ENCODE data around the gene STXBP3. TPM values are rescaled to one million over a fixed set of nuclear protein-coding genes. Genes with fewer than 3 reads are reported as not detected.

STXBP3 gene
- polyA plus RNA-seq, 1 of the 3 experiments (the other 2 are of a cell fraction), result 12.6 TPM

DNA sequence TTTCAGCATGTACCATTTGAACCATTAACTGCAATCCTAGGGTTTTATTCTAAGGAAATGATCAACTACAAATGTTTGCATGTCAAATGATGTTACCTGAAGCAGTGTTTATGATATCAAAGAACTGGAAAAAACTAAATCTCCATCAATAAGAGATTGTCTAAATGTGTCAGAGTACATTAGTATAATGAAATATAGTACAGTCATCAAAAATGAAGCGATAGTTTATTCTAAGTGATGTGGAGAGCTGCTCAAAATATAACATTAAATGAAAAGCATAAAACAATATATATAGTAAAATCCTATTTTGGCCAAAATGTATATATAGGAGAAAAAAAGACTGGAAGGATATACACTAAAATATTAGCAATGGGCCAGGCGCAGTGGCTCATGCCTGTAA is 86.5 kb downstream of the STXBP3 start:
- Histone ChIP-seq H2AFZ (ENCODE audit: low read depth) (no peak overlapping the region), H3K36me3 (replicated peaks in 1 of 2; ENCODE audit: control insufficient read depth in 1 of 2, insufficient read depth in 2 of 2, low read length in 1 of 2) (no peaks in the 10 kb centered on the region), H3K4me2 (no peak overlapping the region), H3K27me3 (ENCODE audit: insufficient read depth) (no peaks in the 10 kb centered on the region), H4K20me1 (ENCODE audit: insufficient read depth) (no peaks in the 10 kb centered on the region), H3K4me1 (ENCODE audit: control insufficient read depth in 1 of 2, insufficient read depth in 2 of 2, low read depth in 1 of 2, low read length in 1 of 2) (peaks cover 9 to 22% of the 10 kb centered on the region in 2 experiments; a peak in 3 of 4 replicates), H3K27ac (ENCODE audit: low read depth in 2 of 2, low read length in 1 of 2) (no peak overlapping the region), H3K9ac (no peak overlapping the region), H3K9me2 (no peaks in the 10 kb centered on the region), H3F3A (replicated peaks; ENCODE audit: insufficient read depth) (peaks cover 24% of the 10 kb centered on the region), H3K79me2 (ENCODE audit: insufficient read depth) (no peaks in the 10 kb centered on the region), H3K9me3 (no peaks in the 10 kb centered on the region), H3K4me3 (ENCODE audit: low read depth in 2 of 2, low read length in 1 of 2) (no peak overlapping the region)
- DNase-seq, result no peak
- 99% methylated on average over 2 of the region's 2 CpGs for WGBS (ENCODE audit: low lambda C conversion rate)
- POLR2A ChIA-PET, result no interaction called here
- no peak for TF ChIP-seq EP300 (IDR thresholded peaks at IDR 0.05; ENCODE audit: borderline replicate concordance in 1 of 2, low read depth in 1 of 2, low read length in 1 of 2)
- TF ChIP-seq TEAD4 (IDR thresholded peaks at IDR 0.05; ENCODE audit: borderline replicate concordance, insufficient read depth), result no peak
- no peak for TF ChIP-seq JUND (IDR thresholded peaks at IDR 0.05)
- TF ChIP-seq TCF12 (IDR thresholded peaks at IDR 0.05), result no peak
- no peak for TF ChIP-seq MXI1 (IDR thresholded peaks at IDR 0.05; ENCODE audit: low read depth, low read length)
- TF ChIP-seq SIN3A (IDR thresholded peaks at IDR 0.05; ENCODE audit: borderline replicate concordance, low read depth, low read length), result no peak
- TF ChIP-seq MEF2A (IDR thresholded peaks at IDR 0.05; ENCODE audit: borderline replicate concordance, low read depth), result no peak
- CTCF ChIA-PET, result interaction anchor here (2.0 kb wide), 1 partner anchor 13 kb away, joined by 9 read pairs; no protein-coding TSS in a partner anchor

DNA sequence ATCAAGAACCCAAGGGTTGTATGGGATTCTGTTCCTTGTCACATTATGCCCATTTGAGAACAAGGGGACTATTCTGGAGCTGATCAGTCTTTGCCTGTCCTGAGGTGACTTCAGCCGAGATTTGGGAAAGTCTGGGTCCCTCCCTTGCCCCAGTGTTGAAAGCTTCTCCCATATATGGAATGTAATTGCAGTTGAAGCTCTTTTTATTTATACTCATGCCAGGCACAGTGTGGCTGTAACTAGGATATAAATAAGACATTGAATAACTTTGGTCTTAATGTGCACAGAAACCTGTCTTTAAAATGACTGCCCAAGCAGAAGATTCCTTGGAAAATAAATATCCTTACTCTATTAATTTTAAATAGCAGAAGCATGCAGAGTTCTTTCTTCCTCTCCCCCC is 95.2 kb downstream of the STXBP3 start:
- H3K4me2 ChIP-seq, result no peak overlapping the region
- WGBS (ENCODE audit: low lambda C conversion rate), result 83% methylated on average over 1 of the region's 1 CpG

More for the DNA sequence above, 95.2 kb downstream of the STXBP3 start:
- Histone ChIP-seq H3K27ac (ENCODE audit: low read depth in 2 of 2, low read length in 1 of 2) (no peak overlapping the region), H4K20me1 (ENCODE audit: insufficient read depth) (no peaks in the 10 kb centered on the region), H3K79me2 (ENCODE audit: insufficient read depth) (no peaks in the 10 kb centered on the region), H3K4me1 (ENCODE audit: control insufficient read depth in 1 of 2, insufficient read depth in 2 of 2, low read depth in 1 of 2, low read length in 1 of 2) (no peaks in the 10 kb centered on the region; a peak in 1 of 4 replicates), H3F3A (replicated peaks; ENCODE audit: insufficient read depth) (peaks cover 3% of the 10 kb centered on the region), H3K9me3 (no peaks in the 10 kb centered on the region), H3K9me2 (no peaks in the 10 kb centered on the region), H3K27me3 (ENCODE audit: insufficient read depth) (no peaks in the 10 kb centered on the region), H3K36me3 (replicated peaks in 1 of 2; ENCODE audit: control insufficient read depth in 1 of 2, insufficient read depth in 2 of 2, low read length in 1 of 2) (no peaks in the 10 kb centered on the region), H2AFZ (ENCODE audit: low read depth) (no peak overlapping the region), H3K9ac (no peak overlapping the region), H3K4me3 (ENCODE audit: low read depth in 2 of 2, low read length in 1 of 2) (no peak overlapping the region)
- CTCF ChIA-PET, result interaction anchor here (1.1 to 1.4 kb wide), 3 partner anchors 10 to 149 kb away, joined by 3 to 6 read pairs (median 4); no protein-coding TSS in a partner anchor
- POLR2A ChIA-PET, result no interaction called here
- TF ChIP-seq, protein P1, sequence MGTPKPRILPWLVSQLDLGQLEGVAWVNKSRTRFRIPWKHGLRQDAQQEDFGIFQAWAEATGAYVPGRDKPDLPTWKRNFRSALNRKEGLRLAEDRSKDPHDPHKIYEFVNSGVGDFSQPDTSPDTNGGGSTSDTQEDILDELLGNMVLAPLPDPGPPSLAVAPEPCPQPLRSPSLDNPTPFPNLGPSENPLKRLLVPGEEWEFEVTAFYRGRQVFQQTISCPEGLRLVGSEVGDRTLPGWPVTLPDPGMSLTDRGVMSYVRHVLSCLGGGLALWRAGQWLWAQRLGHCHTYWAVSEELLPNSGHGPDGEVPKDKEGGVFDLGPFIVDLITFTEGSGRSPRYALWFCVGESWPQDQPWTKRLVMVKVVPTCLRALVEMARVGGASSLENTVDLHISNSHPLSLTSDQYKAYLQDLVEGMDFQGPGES (IDR thresholded peaks at IDR 0.05; ENCODE audit: low read depth, low read length), result no peak
- no peak for TF ChIP-seq RAD21 (IDR thresholded peaks at IDR 0.05; ENCODE audit: low read length)
- TF ChIP-seq POLR2AphosphoS5 (IDR thresholded peaks at IDR 0.05; ENCODE audit: low read depth, low read length), result no peak
- TF ChIP-seq, protein P2, sequence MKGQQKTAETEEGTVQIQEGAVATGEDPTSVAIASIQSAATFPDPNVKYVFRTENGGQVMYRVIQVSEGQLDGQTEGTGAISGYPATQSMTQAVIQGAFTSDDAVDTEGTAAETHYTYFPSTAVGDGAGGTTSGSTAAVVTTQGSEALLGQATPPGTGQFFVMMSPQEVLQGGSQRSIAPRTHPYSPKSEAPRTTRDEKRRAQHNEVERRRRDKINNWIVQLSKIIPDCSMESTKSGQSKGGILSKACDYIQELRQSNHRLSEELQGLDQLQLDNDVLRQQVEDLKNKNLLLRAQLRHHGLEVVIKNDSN (IDR thresholded peaks at IDR 0.05; ENCODE audit: borderline replicate concordance, low read depth), result no peak
- TF ChIP-seq, protein P3, sequence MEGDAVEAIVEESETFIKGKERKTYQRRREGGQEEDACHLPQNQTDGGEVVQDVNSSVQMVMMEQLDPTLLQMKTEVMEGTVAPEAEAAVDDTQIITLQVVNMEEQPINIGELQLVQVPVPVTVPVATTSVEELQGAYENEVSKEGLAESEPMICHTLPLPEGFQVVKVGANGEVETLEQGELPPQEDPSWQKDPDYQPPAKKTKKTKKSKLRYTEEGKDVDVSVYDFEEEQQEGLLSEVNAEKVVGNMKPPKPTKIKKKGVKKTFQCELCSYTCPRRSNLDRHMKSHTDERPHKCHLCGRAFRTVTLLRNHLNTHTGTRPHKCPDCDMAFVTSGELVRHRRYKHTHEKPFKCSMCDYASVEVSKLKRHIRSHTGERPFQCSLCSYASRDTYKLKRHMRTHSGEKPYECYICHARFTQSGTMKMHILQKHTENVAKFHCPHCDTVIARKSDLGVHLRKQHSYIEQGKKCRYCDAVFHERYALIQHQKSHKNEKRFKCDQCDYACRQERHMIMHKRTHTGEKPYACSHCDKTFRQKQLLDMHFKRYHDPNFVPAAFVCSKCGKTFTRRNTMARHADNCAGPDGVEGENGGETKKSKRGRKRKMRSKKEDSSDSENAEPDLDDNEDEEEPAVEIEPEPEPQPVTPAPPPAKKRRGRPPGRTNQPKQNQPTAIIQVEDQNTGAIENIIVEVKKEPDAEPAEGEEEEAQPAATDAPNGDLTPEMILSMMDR (IDR thresholded peaks at IDR 0.05), result no peak
- TF ChIP-seq, protein P4, sequence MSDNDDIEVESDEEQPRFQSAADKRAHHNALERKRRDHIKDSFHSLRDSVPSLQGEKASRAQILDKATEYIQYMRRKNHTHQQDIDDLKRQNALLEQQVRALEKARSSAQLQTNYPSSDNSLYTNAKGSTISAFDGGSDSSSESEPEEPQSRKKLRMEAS (IDR thresholded peaks at IDR 0.05; ENCODE audit: low read depth), result no peak
- no peak for TF ChIP-seq SMC3 (IDR thresholded peaks at IDR 0.05; ENCODE audit: low read depth, low read length)
- TF ChIP-seq YY1 (IDR thresholded peaks at IDR 0.05; ENCODE audit: low read depth), result no peak
- TF ChIP-seq MEF2A (IDR thresholded peaks at IDR 0.05; ENCODE audit: borderline replicate concordance, low read depth), result no peak
- no peak for TF ChIP-seq JUND (IDR thresholded peaks at IDR 0.05)
- TF ChIP-seq FOXJ3 (CRISPR knock-in tag; IDR thresholded peaks at IDR 0.05), result no peak
- DNase-seq, result no peak
